Left ventricle myocardium inferior (tissue), 1 donor: ENCODE results near the gene DHCR7. TPM values are rescaled to one million over a fixed set of nuclear protein-coding genes. Genes with fewer than 3 reads are reported as not detected.

ENCODE experiments used
- DNase-seq: peaks from one replicate; pipeline ENCODE4 v3.0.0-alpha.2; 2020
- H3K27ac ChIP-seq: fragments of 200-600 bp; replicated peaks from 2 replicates; pipeline ENCODE4 v1.8.0; 2021
- H3K27me3 ChIP-seq: fragments of 200-600 bp; 2 replicates; pipeline ENCODE4 v1.8.0; 2021; ENCODE audit warnings: low read depth
- H3K36me3 ChIP-seq: fragments of 200-600 bp; 2 replicates; pipeline ENCODE4 v1.8.0; 2021
- H3K4me1 ChIP-seq: fragments of 200-600 bp; 2 replicates; pipeline ENCODE4 v1.8.0; 2021
- H3K4me3 ChIP-seq: fragments of 200-600 bp; 2 replicates; pipeline ENCODE4 v1.8.0; 2021; ENCODE audit warnings: mild to moderate bottlenecking, moderate library complexity
- H3K9me3 ChIP-seq: fragments of 200-600 bp; replicated peaks from 2 replicates; pipeline ENCODE4 v1.8.0; 2021
- CTCF ChIP-seq: fragments of 200-600 bp; IDR thresholded peaks from 2 replicates; pipeline ENCODE4 v1.8.0; 2021; ENCODE audit warnings: antibody characterized with exemption, mild to moderate bottlenecking, borderline replicate concordance
- intact Hi-C: fragments of 100-400 bp; cut with micrococcal nuclease; formaldehyde crosslinking; loops from one replicate; pipeline ENCODE4 v1.11.0; 2022
- total RNA-seq: library from RNA; stranded (reverse); fragmentation: NEBNext Ultra II Directional; extraction: Animal tissue kit (Norgen Biotek cat#: 25700); gene quantifications from one replicate; pipeline ENCODE4 v1.2.1, GENCODE V29; 2021
- donor health status: DM: no; HTN: yes; CAD: no; lungs with severe emphysema.

DHCR7 gene
- total RNA-seq, 1 donor from 2014 or later, result 39.1 TPM

- Histone ChIP-seq H3K27me3 (no peaks in the 10 kb centered on the region), H3K4me1 (peaks cover 2% of the 10 kb centered on the region), H3K4me3 (no peak overlapping the region), H3K36me3 (peaks cover 86% of the 10 kb centered on the region), H3K27ac (no peak overlapping the region), H3K9me3 (no peaks in the 10 kb centered on the region)
- no peak for TF ChIP-seq CTCF
- intact Hi-C loops, result no loop called here
- DNase-seq, result no peak
Measured at GRCh38 chr11:71482746-71483364, 34.7 kb upstream of the DHCR7 start.

GRCh38 chr11:71482216-71482615 is 34.0 kb upstream of the DHCR7 start:
- H3K9me3 ChIP-seq, result no peaks in the 10 kb centered on the region
- no peaks in the 10 kb centered on the region for H3K4me1 ChIP-seq
- peaks cover 90% of the 10 kb centered on the region for H3K36me3 ChIP-seq
- no peak for TF ChIP-seq CTCF
- DNase-seq, result no peak
- H3K4me3 ChIP-seq, result no peak overlapping the region
- no peak overlapping the region for H3K27ac ChIP-seq
- no peaks in the 10 kb centered on the region for H3K27me3 ChIP-seq
- intact Hi-C loops, result no loop called here

GRCh38 chr11:71481101-71481960 is 33.1 kb upstream of the DHCR7 start:
- H3K27ac ChIP-seq, result no peak overlapping the region
- no peak for TF ChIP-seq CTCF
- no peaks in the 10 kb centered on the region for H3K27me3 ChIP-seq
- no peak overlapping the region for H3K4me3 ChIP-seq
- H3K4me1 ChIP-seq, result no peaks in the 10 kb centered on the region
- DNase-seq, result no peak
- no peaks in the 10 kb centered on the region for H3K9me3 ChIP-seq
- peaks cover 92% of the 10 kb centered on the region for H3K36me3 ChIP-seq
- intact Hi-C loops, result no loop called here

DNA sequence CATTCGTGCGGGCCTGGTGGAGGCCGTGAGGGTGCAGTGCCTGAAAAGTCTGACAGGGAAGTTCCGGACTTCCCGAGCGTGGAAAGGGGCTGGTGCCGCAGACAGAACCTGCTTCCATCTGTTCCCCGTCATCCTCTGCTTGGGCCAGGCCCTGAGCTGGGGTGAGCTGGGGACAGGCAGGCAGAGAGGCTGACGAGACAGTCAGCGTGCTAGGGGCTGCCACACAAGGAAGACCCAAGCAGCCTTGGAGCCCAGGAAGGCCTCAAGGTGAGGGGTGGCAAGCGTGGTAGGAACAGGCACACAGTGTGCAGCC is 30.3 kb upstream of the DHCR7 start:
- Histone ChIP-seq H3K27me3 (no peaks in the 10 kb centered on the region), H3K36me3 (peaks cover 92% of the 10 kb centered on the region), H3K27ac (no peak overlapping the region), H3K4me3 (no peak overlapping the region), H3K4me1 (no peaks in the 10 kb centered on the region), H3K9me3 (no peaks in the 10 kb centered on the region)
- no peak for TF ChIP-seq CTCF
- intact Hi-C loops, result no loop called here
- no peak for DNase-seq

DNA sequence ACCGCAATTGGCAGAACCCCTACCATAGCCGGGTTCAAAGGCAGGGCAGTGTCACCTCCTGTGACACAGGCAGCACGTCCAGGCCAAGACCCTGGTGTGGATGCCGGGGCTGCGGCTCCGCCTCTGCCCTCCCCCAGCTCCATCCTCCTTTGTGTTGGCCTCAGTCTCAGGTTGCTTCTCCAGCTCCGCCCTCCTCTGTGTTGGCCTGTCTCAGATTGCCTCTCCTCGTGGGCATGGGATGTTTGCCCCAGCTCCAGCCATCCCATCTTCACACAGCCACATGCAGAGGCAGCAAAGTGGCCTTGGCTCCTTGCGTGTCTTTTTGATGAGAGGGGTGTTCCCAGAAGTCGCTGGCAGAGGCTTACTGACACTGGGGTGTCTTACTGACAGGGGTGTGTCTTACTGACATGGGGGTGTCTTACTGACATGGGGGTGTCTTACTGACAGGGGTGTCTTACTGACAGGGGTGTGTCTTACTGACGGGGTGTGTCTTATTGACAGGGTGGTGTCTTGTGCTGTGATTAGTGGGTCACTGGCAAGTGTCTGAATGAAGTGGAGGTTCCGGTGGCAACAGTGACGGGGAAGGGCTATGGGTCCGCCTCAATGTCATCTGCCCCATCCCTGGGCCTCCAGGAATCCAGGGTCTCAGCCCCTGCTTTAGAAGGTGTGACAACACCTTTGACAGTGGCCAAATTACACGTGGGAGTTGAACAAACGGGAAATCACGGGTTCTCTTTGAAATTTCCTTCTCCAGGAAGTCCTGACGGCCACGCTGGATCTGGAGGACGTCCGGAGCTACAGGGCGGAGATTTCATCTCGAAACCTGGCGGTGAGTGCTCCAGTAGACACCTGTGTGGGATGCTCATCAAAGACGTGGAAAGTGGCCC is 29.7 kb upstream of the DHCR7 start:
- no peaks in the 10 kb centered on the region for H3K4me1 ChIP-seq
- DNase-seq, result no peak
- H3K27ac ChIP-seq, result no peak overlapping the region
- no peaks in the 10 kb centered on the region for H3K9me3 ChIP-seq
- TF ChIP-seq CTCF, result no peak
- H3K36me3 ChIP-seq, result peaks cover 92% of the 10 kb centered on the region
- no peaks in the 10 kb centered on the region for H3K27me3 ChIP-seq
- no peak overlapping the region for H3K4me3 ChIP-seq
- intact Hi-C loops, result no loop called here
